Breast epithelium (tissue), 4 donors: Measurements from ENCODE around the gene SAFB. TPM values are rescaled to one million over a fixed set of nuclear protein-coding genes. Genes with fewer than 3 reads are reported as not detected.

ENCODE experiments used
- DNase-seq, 2 donors: peaks; one replicate each; pipeline ENCODE4 v3.0.0-alpha.2; 2019; ENCODE audit warnings: low spot score in 2 of 2
- H3K27ac ChIP-seq, 2 donors: fragments of 200-600 bp; sonication (generic) in 1 of 2; one replicate each; pipeline ENCODE4 v1.5.1; 2016 to 2019; ENCODE audit warnings: mild to moderate bottlenecking in 1 of 2
- H3K27me3 ChIP-seq, 2 donors: fragments of 200-600 bp; sonication (generic) in 1 of 2; one replicate each; pipeline versions ENCODE4 v1.5.1 to v1.6.0; 2017 to 2019; ENCODE audit warnings: control low read depth in 1 of 2, mild to moderate bottlenecking in 1 of 2
- H3K36me3 ChIP-seq: fragments of 200-600 bp; one replicate; pipeline ENCODE4 v1.5.1; 2019
- H3K4me1 ChIP-seq, 2 donors: fragments of 200-600 bp; sonication (generic); one replicate each; pipeline ENCODE4 v1.5.1; 2016 to 2019; ENCODE audit warnings: control low read depth in 1 of 2
- H3K4me3 ChIP-seq, 3 donors: fragments of 200-600 bp; sonication (generic); 1 replicate in 2 of 3; 2 replicates in 1 of 3; pipeline ENCODE4 v1.5.1; 2016 to 2019; ENCODE audit warnings: mild to moderate bottlenecking in 3 of 3, moderate library complexity in 2 of 3
- H3K9me3 ChIP-seq, 2 donors: fragments of 200-600 bp; sonication (generic) in 1 of 2; one replicate each; pipeline ENCODE4 v1.5.1; 2016 to 2019; ENCODE audit warnings: control low read depth in 1 of 2
- POLR2A ChIP-seq: fragments of 450-650 bp; IDR thresholded peaks from one replicate; pipeline ENCODE4 v1.6.1; 2016; ENCODE audit warnings: antibody characterized with exemption, mild to moderate bottlenecking, moderate library complexity
- POLR2AphosphoS5 ChIP-seq, 3 donors: sonication (generic); formaldehyde crosslinking; IDR thresholded peaks; one replicate each; pipeline ENCODE4 v1.6.1; 2017; ENCODE audit warnings: antibody characterized with exemption in 3 of 3
- intact Hi-C: fragments of 100-400 bp; cut with DNase I; formaldehyde crosslinking; loops from one replicate; pipeline ENCODE4 v1.15.1; 2023; ENCODE audit warnings: low total_unique reads
- total RNA-seq, 3 donors: library from RNA; depleted of rRNA; stranded (reverse); fragments of >200 nt; gene quantifications; one replicate each; pipeline ENCODE4 v1.1.0, GENCODE V29; 2016
- TF ChIP-seq, protein P1 (sequence below), 3 donors: fragments of 450-650 bp; IDR thresholded peaks; one replicate each; pipeline ENCODE4 v1.5.1; 2016 to 2017; ENCODE audit warnings: antibody characterized with exemption in 3 of 3, mild to moderate bottlenecking in 3 of 3, moderate library complexity in 3 of 3

Gene SAFB
- total RNA-seq, 3 donors from 2014 or later: 64.2 to 112 (median 111) TPM

- Histone ChIP-seq H3K27ac (no peak overlapping the region), H3K27me3 (no peaks in the 10 kb centered on the region), H3K9me3 (no peaks in the 10 kb centered on the region), H3K36me3 (peaks cover 15% of the 10 kb centered on the region), H3K4me1 (no peaks in the 10 kb centered on the region), H3K4me3 (no peak overlapping the region)
- intact Hi-C loops: no loop called here
- TF ChIP-seq, protein P1, sequence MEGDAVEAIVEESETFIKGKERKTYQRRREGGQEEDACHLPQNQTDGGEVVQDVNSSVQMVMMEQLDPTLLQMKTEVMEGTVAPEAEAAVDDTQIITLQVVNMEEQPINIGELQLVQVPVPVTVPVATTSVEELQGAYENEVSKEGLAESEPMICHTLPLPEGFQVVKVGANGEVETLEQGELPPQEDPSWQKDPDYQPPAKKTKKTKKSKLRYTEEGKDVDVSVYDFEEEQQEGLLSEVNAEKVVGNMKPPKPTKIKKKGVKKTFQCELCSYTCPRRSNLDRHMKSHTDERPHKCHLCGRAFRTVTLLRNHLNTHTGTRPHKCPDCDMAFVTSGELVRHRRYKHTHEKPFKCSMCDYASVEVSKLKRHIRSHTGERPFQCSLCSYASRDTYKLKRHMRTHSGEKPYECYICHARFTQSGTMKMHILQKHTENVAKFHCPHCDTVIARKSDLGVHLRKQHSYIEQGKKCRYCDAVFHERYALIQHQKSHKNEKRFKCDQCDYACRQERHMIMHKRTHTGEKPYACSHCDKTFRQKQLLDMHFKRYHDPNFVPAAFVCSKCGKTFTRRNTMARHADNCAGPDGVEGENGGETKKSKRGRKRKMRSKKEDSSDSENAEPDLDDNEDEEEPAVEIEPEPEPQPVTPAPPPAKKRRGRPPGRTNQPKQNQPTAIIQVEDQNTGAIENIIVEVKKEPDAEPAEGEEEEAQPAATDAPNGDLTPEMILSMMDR (IDR thresholded peaks at IDR 0.05): no peak
- TF ChIP-seq POLR2AphosphoS5 (IDR thresholded peaks at IDR 0.05): no peak
- TF ChIP-seq POLR2A: no peak
- no peak for DNase-seq
Observed at GRCh38 chr19:5661483-5661882, 38.6 kb downstream of the SAFB start.

GRCh38 chr19:5663904-5664303, 41.0 kb downstream of the SAFB start:
- TF ChIP-seq, protein P1 (IDR thresholded peaks at IDR 0.05): no peak
- no peak for TF ChIP-seq POLR2AphosphoS5 (IDR thresholded peaks at IDR 0.05)
- no peak for TF ChIP-seq POLR2A
- DNase-seq: no peak
- no peak overlapping the region for H3K27ac ChIP-seq
- intact Hi-C loops: no loop called here
- no peaks in the 10 kb centered on the region for H3K9me3 ChIP-seq
- H3K36me3 ChIP-seq: peaks cover 10% of the 10 kb centered on the region
- no peaks in the 10 kb centered on the region for H3K4me1 ChIP-seq
- no peaks in the 10 kb centered on the region for H3K27me3 ChIP-seq
- H3K4me3 ChIP-seq: no peak overlapping the region

- Histone ChIP-seq H3K27me3 (no peaks in the 10 kb centered on the region), H3K4me3 (no peak overlapping the region), H3K4me1 (no peaks in the 10 kb centered on the region), H3K9me3 (no peaks in the 10 kb centered on the region), H3K27ac (no peak overlapping the region), H3K36me3 (peaks cover 10% of the 10 kb centered on the region)
- no peak for DNase-seq
- TF ChIP-seq POLR2AphosphoS5 (IDR thresholded peaks at IDR 0.05) (no peak), POLR2A (no peak)
- TF ChIP-seq, protein P1 (IDR thresholded peaks at IDR 0.05): no peak
- intact Hi-C loops: no loop called here
Observed at GRCh38 chr19:5664515-5664914, 41.6 kb downstream of the SAFB start.

- DNase-seq: no peak
- TF ChIP-seq POLR2A (no peak), POLR2AphosphoS5 (IDR thresholded peaks at IDR 0.05) (no peak)
- TF ChIP-seq, protein P1 (IDR thresholded peaks at IDR 0.05): no peak
- no peaks in the 10 kb centered on the region for H3K4me1 ChIP-seq
- H3K4me3 ChIP-seq: no peak overlapping the region
- peaks cover 10% of the 10 kb centered on the region for H3K36me3 ChIP-seq
- no peaks in the 10 kb centered on the region for H3K9me3 ChIP-seq
- no peaks in the 10 kb centered on the region for H3K27me3 ChIP-seq
- H3K27ac ChIP-seq: no peak overlapping the region
- intact Hi-C loops: no loop called here
Observed at GRCh38 chr19:5665781-5666513, 43.1 kb downstream of the SAFB start.

DNA sequence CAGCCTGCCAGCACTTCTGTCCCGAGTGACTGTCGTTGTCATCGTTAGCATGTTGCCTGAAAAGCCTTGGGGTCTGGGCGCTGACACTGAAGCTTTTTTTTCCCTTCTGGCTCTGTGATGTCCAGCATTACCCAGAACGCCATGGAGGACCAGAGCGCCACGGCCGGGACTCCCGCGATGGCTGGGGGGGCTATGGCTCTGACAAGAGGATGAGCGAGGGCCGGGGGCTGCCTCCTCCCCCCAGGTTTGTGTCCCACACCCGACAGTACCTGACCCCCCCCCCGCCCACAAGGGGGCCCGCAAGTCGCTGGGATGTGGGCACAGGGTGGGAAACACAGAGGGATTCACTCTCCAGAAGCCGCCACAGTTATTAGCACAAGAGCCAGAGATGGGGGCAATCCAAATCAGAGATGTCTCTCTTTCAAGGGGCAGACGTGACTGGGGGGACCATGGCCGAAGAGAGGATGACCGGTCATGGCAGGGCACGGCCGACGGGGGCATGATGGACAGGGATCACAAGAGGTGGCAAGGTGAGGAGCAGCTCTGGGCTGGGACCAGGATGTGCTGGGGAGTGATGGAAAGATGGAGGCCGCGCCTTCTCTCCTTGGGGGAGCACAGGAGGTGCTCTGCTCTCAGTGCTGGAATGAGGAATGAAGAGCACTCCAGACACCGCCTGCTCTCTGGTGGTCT, 44.2 kb downstream of the SAFB start:
- H3K4me3 ChIP-seq: no peak overlapping the region
- H3K27ac ChIP-seq: no peak overlapping the region

More for the DNA sequence above, 44.2 kb downstream of the SAFB start:
- DNase-seq: no peak
- Histone ChIP-seq H3K27me3 (no peaks in the 10 kb centered on the region), H3K36me3 (peaks cover 10% of the 10 kb centered on the region), H3K9me3 (no peaks in the 10 kb centered on the region), H3K4me1 (no peaks in the 10 kb centered on the region)
- TF ChIP-seq POLR2A (no peak), POLR2AphosphoS5 (IDR thresholded peaks at IDR 0.05) (no peak)
- TF ChIP-seq, protein P1 (IDR thresholded peaks at IDR 0.05): no peak
- intact Hi-C loops: no loop called here
